ENCODE results near the gene PITX1.

PITX1 gene

GRCh38 chr5:135064235-135064570, 30.2 kb upstream of the PITX1 start:
- H3F3A ChIP-seq (ENCODE audit: insufficient read depth): no peaks in the 10 kb centered on the region
- H3K27me3 ChIP-seq (ENCODE audit: low read length): no peaks in the 10 kb centered on the region
- no peaks in the 10 kb centered on the region for H3K36me3 ChIP-seq (ENCODE audit: low read length)
- no peak overlapping the region for H3K4me3 ChIP-seq (ENCODE audit: insufficient read depth, low read length, poor library complexity, severe bottlenecking)
- no peak for TF ChIP-seq EZH2phosphoT487 (conservative IDR thresholded peaks at IDR 0.05; ENCODE audit: low read length)
- TF ChIP-seq, protein P1, sequence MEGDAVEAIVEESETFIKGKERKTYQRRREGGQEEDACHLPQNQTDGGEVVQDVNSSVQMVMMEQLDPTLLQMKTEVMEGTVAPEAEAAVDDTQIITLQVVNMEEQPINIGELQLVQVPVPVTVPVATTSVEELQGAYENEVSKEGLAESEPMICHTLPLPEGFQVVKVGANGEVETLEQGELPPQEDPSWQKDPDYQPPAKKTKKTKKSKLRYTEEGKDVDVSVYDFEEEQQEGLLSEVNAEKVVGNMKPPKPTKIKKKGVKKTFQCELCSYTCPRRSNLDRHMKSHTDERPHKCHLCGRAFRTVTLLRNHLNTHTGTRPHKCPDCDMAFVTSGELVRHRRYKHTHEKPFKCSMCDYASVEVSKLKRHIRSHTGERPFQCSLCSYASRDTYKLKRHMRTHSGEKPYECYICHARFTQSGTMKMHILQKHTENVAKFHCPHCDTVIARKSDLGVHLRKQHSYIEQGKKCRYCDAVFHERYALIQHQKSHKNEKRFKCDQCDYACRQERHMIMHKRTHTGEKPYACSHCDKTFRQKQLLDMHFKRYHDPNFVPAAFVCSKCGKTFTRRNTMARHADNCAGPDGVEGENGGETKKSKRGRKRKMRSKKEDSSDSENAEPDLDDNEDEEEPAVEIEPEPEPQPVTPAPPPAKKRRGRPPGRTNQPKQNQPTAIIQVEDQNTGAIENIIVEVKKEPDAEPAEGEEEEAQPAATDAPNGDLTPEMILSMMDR (IDR thresholded peaks at IDR 0.05; ENCODE audit: insufficient read depth, low read length, poor library complexity, severe bottlenecking): no peak
- no peaks in the 10 kb centered on the region for H3K9me3 ChIP-seq (ENCODE audit: insufficient read depth, low read length)
- no peaks in the 10 kb centered on the region for H4K20me1 ChIP-seq (ENCODE audit: low read depth, low read length)
- no peak overlapping the region for H3K27ac ChIP-seq (ENCODE audit: low read depth, low read length)
- no peaks in the 10 kb centered on the region for H3K9me2 ChIP-seq (replicated peaks; ENCODE audit: insufficient read depth, low read length)
- no peaks in the 10 kb centered on the region for H3K79me2 ChIP-seq (ENCODE audit: insufficient read depth, low read length)
- no peak overlapping the region for H3K4me2 ChIP-seq (ENCODE audit: low read depth, low read length, poor library complexity, severe bottlenecking)
- no peak overlapping the region for H2AFZ ChIP-seq (ENCODE audit: low read depth, low read length, severe bottlenecking)
- no peak overlapping the region for H3K9ac ChIP-seq (ENCODE audit: low read length)

DNA sequence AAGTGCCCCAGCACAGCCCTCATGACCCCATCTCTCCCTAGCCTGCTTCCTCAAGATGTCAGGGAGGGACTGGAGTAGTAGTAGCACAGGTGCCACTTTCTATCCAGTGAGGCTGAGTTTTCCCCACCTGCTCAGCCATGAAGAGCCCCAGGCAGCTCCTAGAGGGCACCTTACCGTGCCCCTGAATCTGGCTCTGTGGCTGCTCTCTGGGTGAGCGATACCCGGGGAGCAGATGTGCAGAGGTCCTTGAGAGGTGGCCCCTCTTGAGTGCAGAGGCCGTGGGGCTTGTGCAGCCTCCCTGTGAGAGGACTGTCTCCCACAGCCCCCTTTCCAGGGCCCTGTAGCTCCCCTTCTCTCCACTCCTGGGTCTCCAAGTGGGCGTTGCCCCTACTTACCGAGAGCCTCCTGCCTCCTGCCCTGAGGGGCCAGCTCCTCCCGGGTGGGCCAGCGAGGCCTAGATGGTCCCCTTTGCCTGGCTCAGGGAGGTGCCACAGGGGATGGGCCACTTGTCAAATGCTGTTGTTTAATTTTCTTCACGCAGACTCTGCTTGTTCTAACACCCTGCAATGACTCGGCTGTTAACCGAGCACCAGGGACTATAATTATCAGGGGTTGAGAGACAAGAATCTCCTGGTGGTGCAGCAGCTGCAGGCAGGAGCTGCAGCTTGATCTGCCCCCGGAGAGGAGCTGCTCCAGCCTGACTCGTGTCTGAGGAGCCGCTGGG, 29.6 kb upstream of the PITX1 start:
- H3K4me3 ChIP-seq (ENCODE audit: insufficient read depth, low read length, poor library complexity, severe bottlenecking): no peak overlapping the region
- H2AFZ ChIP-seq (ENCODE audit: low read depth, low read length, severe bottlenecking): no peak overlapping the region
- no peak overlapping the region for H3K27ac ChIP-seq (ENCODE audit: low read depth, low read length)
- H3K4me2 ChIP-seq (ENCODE audit: low read depth, low read length, poor library complexity, severe bottlenecking): no peak overlapping the region
- H3K9ac ChIP-seq (ENCODE audit: low read length): no peak overlapping the region
- no peaks in the 10 kb centered on the region for H3K36me3 ChIP-seq (ENCODE audit: low read length)
- no peaks in the 10 kb centered on the region for H3K27me3 ChIP-seq (ENCODE audit: low read length)
- no peaks in the 10 kb centered on the region for H3F3A ChIP-seq (ENCODE audit: insufficient read depth)
- no peak for TF ChIP-seq EZH2phosphoT487 (conservative IDR thresholded peaks at IDR 0.05; ENCODE audit: low read length)
- TF ChIP-seq, protein P1 (IDR thresholded peaks at IDR 0.05; ENCODE audit: insufficient read depth, low read length, poor library complexity, severe bottlenecking): no peak
- H3K79me2 ChIP-seq (ENCODE audit: insufficient read depth, low read length): no peaks in the 10 kb centered on the region
- H3K9me2 ChIP-seq (replicated peaks; ENCODE audit: insufficient read depth, low read length): no peaks in the 10 kb centered on the region
- H4K20me1 ChIP-seq (ENCODE audit: low read depth, low read length): no peaks in the 10 kb centered on the region
- H3K9me3 ChIP-seq (ENCODE audit: insufficient read depth, low read length): no peaks in the 10 kb centered on the region

GRCh38 chr5:135063056-135063445, 29.0 kb upstream of the PITX1 start:
- Histone ChIP-seq H3K9ac (ENCODE audit: low read length) (no peak overlapping the region), H3K4me2 (ENCODE audit: low read depth, low read length, poor library complexity, severe bottlenecking) (no peak overlapping the region), H3K4me3 (ENCODE audit: insufficient read depth, low read length, poor library complexity, severe bottlenecking) (no peak overlapping the region), H3K27me3 (ENCODE audit: low read length) (no peaks in the 10 kb centered on the region), H3K36me3 (ENCODE audit: low read length) (no peaks in the 10 kb centered on the region), H3K9me2 (replicated peaks; ENCODE audit: insufficient read depth, low read length) (no peaks in the 10 kb centered on the region), H2AFZ (ENCODE audit: low read depth, low read length, severe bottlenecking) (no peak overlapping the region), H3K79me2 (ENCODE audit: insufficient read depth, low read length) (no peaks in the 10 kb centered on the region), H3K9me3 (ENCODE audit: insufficient read depth, low read length) (no peaks in the 10 kb centered on the region), H4K20me1 (ENCODE audit: low read depth, low read length) (no peaks in the 10 kb centered on the region), H3K27ac (ENCODE audit: low read depth, low read length) (no peak overlapping the region), H3F3A (ENCODE audit: insufficient read depth) (no peaks in the 10 kb centered on the region)
- TF ChIP-seq, protein P1 (IDR thresholded peaks at IDR 0.05; ENCODE audit: insufficient read depth, low read length, poor library complexity, severe bottlenecking): no peak
- no peak for TF ChIP-seq EZH2phosphoT487 (conservative IDR thresholded peaks at IDR 0.05; ENCODE audit: low read length)
